Smooth muscle cell of the brain vasculature (primary cell): ENCODE data around the gene DEFB131A.
"Not testable (repeated sequence)": the region's sequence is repeated elsewhere in the genome, so short reads cannot be mapped to it uniquely, and the experiment has no call there.

Source experiments
- DNase-seq: peaks from one replicate; pipeline ENCODE4 v3.0.0-alpha.2; 2012; ENCODE audit warnings: low read depth, low spot score

DEFB131A gene

GRCh38 chr4:9494256-9495035, 50.2 kb downstream of the DEFB131A start:
- DNase-seq: not testable (repeated sequence)

GRCh38 chr4:9495443-9495842, 51.2 kb downstream of the DEFB131A start:
- DNase-seq: not testable (repeated sequence)

GRCh38 chr4:9497575-9498467, 53.6 kb downstream of the DEFB131A start:
- not testable (repeated sequence) for DNase-seq

- not testable (repeated sequence) for DNase-seq
These were observed 54.3 kb downstream of the DEFB131A start for GRCh38 chr4:9498468-9499040.

DNA sequence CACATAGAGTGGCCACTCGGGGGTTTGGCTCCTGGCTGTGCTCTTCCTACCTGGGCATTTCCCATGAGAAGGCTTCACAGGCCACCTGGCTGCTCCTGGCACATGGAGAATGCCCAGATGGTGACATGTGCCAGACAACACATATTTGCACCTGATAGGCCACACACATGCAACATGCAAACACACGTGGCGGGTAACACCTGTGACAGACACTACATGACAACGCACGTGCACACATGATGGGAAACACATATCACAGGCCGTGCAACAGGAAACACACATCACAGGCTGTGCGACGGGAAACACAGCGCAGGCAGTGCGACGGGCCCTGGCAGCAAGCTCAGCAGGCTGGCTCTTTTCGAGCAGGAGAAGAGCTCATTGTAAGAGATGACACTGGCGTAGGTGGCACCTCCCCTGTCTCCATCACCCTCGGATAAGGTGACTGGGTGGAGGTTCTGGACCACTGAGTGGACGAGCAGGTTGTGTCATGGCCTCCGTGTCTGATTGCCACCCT, 55.8 kb downstream of the DEFB131A start:
- DNase-seq: not testable (repeated sequence)
